Lower lobe of right lung (tissue), 2 donors: ENCODE results near the gene PAX3. TPM values are rescaled to one million over a fixed set of nuclear protein-coding genes. Genes with fewer than 3 reads are reported as not detected.

Experiments used
- ATAC-seq, 2 donors: fragments of 200-7000 bp; cut with Tn5 transposase; one replicate each; pipeline ENCODE4 v1.9.1; 2020 to 2022; ENCODE audit warnings: mild to moderate bottlenecking in 2 of 2, moderate library complexity in 2 of 2
- DNase-seq: peaks from one replicate; pipeline ENCODE4 v3.0.0-alpha.2; 2020
- H3K27ac ChIP-seq: fragments of 200-600 bp; one replicate; pipeline ENCODE4 v1.8.0; 2022
- H3K27me3 ChIP-seq: fragments of 200-600 bp; one replicate; pipeline ENCODE4 v1.8.0; 2022; ENCODE audit warnings: low read depth
- H3K36me3 ChIP-seq: fragments of 200-600 bp; one replicate; pipeline ENCODE4 v1.8.0; 2022; ENCODE audit warnings: mild to moderate bottlenecking
- H3K4me1 ChIP-seq: fragments of 200-600 bp; one replicate; pipeline ENCODE4 v1.8.0; 2022
- H3K4me3 ChIP-seq: fragments of 200-600 bp; one replicate; pipeline ENCODE4 v1.8.0; 2022; ENCODE audit warnings: mild to moderate bottlenecking
- H3K9me3 ChIP-seq: fragments of 200-600 bp; one replicate; pipeline ENCODE4 v1.8.0; 2022
- CTCF ChIP-seq: fragments of 200-600 bp; IDR thresholded peaks from one replicate; pipeline ENCODE4 v1.8.0; 2022; ENCODE audit warnings: antibody characterized with exemption, mild to moderate bottlenecking
- intact Hi-C: fragments of 100-400 bp; cut with DNase I; formaldehyde crosslinking; loops from one replicate; pipeline ENCODE4 v1.11.0; 2022
- total RNA-seq: library from RNA; stranded (reverse); fragmentation: NEBNext Ultra II Directional; extraction: Animal tissue kit (Norgen Biotek cat#: 25700); gene quantifications from one replicate; pipeline ENCODE4 v1.2.1, GENCODE V29; 2021
- donor health status: DM: no; HTN: yes; CAD: no; lungs with severe emphysema.

Gene PAX3
- total RNA-seq, 1 donor from 2014 or later: not detected

- H3K27me3 ChIP-seq: no peaks in the 10 kb centered on the region
- H3K4me3 ChIP-seq: no peak overlapping the region
- no peaks in the 10 kb centered on the region for H3K36me3 ChIP-seq
- ATAC-seq (no peak), DNase-seq (no peak)
- no peak for TF ChIP-seq CTCF
- no peaks in the 10 kb centered on the region for H3K9me3 ChIP-seq
- H3K4me1 ChIP-seq: no peaks in the 10 kb centered on the region
- H3K27ac ChIP-seq: no peak overlapping the region
- intact Hi-C loops: no loop called here
Observed at GRCh38 chr2:222261504-222261903, 37.3 kb downstream of the PAX3 start.

DNA sequence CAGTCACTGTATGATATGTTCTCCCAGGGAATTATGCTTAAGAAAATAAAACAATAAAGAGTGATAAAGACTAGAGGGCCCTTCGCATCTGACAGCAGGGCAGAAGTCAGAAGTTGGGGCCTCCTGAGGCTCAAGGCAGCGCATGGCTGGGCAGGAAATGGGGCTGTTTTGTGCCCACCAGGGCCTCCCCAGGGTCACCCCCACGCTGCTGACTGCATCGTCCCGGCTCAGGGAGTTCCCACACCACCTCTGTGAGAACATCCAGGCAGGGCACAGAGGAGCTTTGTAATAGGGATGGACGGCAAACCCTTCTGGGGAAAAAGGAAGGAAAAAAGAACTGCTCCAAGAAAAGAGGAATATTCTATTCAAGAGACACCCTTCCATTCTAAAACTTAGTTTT is 41.2 kb downstream of the PAX3 start:
- H3K27me3 ChIP-seq: no peaks in the 10 kb centered on the region
- DNase-seq (no peak), ATAC-seq (no peak)
- H3K9me3 ChIP-seq: no peaks in the 10 kb centered on the region
- intact Hi-C loops: no loop called here
- H3K4me3 ChIP-seq: no peak overlapping the region
- no peaks in the 10 kb centered on the region for H3K36me3 ChIP-seq
- H3K27ac ChIP-seq: no peak overlapping the region
- H3K4me1 ChIP-seq: no peaks in the 10 kb centered on the region
- TF ChIP-seq CTCF: no peak

- no peak for DNase-seq
- Histone ChIP-seq H3K4me3 (no peak overlapping the region), H3K9me3 (no peaks in the 10 kb centered on the region), H3K36me3 (no peaks in the 10 kb centered on the region), H3K4me1 (no peaks in the 10 kb centered on the region), H3K27me3 (no peaks in the 10 kb centered on the region), H3K27ac (no peak overlapping the region)
- no peak for TF ChIP-seq CTCF
- ATAC-seq: no peak
- intact Hi-C loops: no loop called here
Observed at GRCh38 chr2:222256250-222256649, 42.5 kb downstream of the PAX3 start.

DNA sequence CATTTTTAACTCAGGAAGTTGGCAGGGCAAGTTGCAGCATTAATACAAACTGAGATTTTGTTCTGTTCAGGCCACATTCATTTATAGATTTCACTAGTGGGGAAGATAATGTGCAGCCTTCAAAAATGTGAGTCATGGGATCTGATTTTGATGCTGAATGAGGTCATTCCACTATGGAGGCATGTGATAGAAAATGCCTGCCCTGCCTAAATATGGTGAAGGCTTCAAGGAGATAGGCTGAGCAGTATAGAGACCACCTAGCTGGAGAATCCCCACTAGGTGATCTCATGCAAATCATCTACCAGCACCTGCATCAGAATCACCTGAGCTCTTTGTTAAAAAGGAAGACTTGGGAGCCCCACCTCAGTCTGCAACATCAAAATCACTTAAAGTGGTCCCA is 43.7 kb downstream of the PAX3 start:
- Histone ChIP-seq H3K27ac (no peak overlapping the region), H3K27me3 (no peaks in the 10 kb centered on the region), H3K4me1 (no peaks in the 10 kb centered on the region), H3K36me3 (no peaks in the 10 kb centered on the region), H3K4me3 (no peak overlapping the region), H3K9me3 (no peaks in the 10 kb centered on the region)
- no peak for DNase-seq
- no peak for TF ChIP-seq CTCF
- no peak for ATAC-seq
- intact Hi-C loops: no loop called here

DNA sequence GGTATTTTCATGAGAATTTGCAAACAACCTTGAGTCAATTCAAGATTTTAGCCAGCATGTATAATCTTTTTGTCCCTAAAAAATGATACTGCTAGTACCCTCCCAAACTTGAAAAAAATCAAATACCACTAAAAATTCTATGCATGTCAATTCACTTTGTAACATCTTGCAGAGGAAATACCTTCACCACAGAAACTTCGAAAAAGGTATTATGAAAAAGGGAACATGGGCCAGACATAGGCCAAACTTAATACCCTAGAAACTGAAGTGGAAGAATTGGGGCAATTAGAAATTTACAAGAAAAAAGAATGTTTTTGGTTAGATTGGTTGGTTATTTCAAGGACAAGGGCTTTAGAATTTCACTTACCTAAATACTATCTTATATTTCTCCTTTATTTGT is 48.5 kb downstream of the PAX3 start:
- H3K4me1 ChIP-seq: no peaks in the 10 kb centered on the region
- DNase-seq (no peak), ATAC-seq (no peak)
- no peaks in the 10 kb centered on the region for H3K27me3 ChIP-seq
- no peaks in the 10 kb centered on the region for H3K36me3 ChIP-seq
- intact Hi-C loops: no loop called here
- no peak overlapping the region for H3K27ac ChIP-seq
- no peak overlapping the region for H3K4me3 ChIP-seq
- no peak for TF ChIP-seq CTCF
- no peaks in the 10 kb centered on the region for H3K9me3 ChIP-seq

GRCh38 chr2:222249444-222249843 is 49.4 kb downstream of the PAX3 start:
- intact Hi-C loops: no loop called here

More at GRCh38 chr2:222249444-222249843, 49.4 kb downstream of the PAX3 start:
- DNase-seq (no peak), ATAC-seq (no peak)
- Histone ChIP-seq H3K4me1 (no peaks in the 10 kb centered on the region), H3K9me3 (no peaks in the 10 kb centered on the region), H3K27ac (no peak overlapping the region), H3K27me3 (no peaks in the 10 kb centered on the region), H3K36me3 (no peaks in the 10 kb centered on the region), H3K4me3 (no peak overlapping the region)
- TF ChIP-seq CTCF: no peak
